Measurements from ENCODE around the gene SPATS2L.

The SPATS2L gene

GRCh38 chr2:200306196-200306930, at the start of gene SPATS2L:
Gene SPATS2L, plus strand, starts transcription at chr2:200306693. Its CDS starts 82,552 bp downstream, at chr2:200389245.
- peak; percentile 55 for DNase-seq

DNA sequence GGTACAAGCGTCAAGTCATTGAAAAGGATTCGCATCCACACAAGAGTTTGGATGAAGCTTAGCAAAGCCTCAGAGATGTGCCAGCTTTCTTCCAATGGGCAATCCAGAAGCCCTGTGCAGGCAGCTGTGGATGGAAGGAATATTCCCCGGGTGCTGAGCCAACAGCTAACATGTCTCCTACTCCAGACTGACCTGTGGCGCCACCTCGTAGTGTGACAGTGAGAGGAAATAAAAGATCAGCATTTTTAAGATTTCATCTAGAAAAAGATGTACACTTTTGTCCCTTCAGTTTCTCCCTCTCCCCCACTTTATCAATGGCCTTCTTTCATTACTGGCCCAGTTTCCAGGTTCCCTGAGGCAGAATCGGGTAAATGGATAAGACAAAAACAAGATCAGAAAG, 48.9 kb upstream of the SPATS2L start:
- DNase-seq, result no peak

DNA sequence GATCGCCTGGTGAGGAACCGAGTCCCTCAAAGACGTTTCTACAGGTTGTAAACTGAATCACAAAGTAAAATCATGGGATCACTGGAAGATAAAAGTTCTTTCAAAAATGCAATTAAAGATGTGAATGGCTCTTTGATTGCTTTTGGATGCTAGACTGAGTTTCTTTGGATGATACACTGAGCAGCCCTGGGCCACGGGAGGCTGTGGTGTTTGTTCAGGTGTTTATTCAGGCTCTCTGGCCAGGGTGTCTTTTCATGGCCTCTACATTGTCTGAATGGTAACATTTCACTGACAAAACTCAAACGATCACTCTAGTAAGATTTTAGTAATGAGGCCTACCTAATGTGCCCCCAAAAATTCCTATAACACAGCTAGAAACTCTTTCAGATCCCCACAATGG, 48.4 kb upstream of the SPATS2L start:
- no peak for DNase-seq

DNA sequence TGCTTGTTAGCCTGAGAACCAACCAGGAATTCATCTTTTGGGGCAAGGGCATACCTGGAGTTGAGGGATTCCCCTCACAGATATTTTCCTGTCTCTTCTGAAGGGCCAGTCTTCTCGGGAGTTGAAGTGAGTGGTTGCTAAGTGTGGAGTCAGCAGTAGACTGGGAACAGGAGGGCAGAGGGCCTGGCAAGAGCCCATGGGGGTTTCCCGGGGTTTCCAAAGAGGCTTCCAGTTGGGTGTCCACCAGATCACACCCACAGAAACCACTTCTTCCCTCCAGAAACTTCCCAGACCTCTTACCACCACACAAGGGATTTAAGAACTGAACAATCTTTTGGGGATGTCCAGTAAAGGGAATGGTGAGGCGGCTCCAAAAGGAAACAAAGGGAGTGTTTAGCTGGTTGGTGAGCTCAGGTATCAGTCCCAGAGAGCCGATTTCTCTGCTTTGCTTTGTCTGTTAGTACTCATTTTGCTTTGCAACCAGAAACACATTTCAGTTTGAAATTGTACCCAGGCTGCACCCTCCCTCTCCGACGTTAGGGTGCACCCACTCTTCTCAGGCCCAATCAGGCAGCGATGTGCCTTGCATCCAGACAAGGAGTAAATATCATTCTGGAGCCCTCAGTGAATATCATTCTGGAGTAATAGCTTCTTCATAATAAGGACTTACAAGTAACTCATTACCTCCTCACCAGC, 47.5 kb upstream of the SPATS2L start:
- no peak for DNase-seq

DNA sequence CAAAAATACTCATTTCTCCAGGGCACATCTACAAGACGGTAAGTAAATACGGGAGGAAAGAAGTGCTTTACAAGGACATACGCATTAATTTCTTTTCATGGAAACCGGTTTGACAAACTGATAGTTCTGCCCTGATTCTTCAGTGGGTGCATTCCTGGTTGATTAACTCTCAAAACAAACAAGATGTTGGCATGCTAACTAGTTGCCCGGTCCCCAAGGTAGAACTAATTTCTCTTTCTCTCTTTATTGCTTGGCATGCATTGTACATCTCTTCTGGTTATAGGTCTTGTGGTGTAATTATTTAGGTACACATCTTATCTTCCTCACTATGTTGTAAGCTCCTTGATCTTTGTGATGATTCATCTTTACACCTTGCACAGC, 46.9 kb upstream of the SPATS2L start:
- no peak for DNase-seq

- no peak for DNase-seq
These were observed 44.4 kb upstream of the SPATS2L start for GRCh38 chr2:200262047-200262446.

DNA sequence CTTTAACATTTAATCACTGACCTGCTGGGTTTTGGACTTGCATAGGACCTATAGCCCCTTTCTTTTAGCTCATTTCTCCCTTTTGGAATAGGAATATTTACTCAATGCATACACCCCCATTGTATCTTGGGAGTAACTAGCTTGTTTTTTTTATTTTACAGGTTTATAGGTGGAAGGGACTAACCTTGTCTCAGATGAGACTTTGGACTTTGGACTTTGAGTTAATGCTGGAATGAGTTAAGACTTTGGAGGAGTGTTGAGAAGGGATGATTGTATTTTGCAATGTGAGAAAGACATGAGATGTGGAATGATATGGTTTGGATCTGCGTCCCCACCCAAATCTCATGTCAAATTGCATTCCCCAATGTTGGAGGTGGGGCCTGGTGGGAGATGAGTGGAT, 43.2 kb upstream of the SPATS2L start:
- no peak for DNase-seq

GRCh38 chr2:200264631-200265030, 41.9 kb upstream of the SPATS2L start:
- no peak for DNase-seq

DNA sequence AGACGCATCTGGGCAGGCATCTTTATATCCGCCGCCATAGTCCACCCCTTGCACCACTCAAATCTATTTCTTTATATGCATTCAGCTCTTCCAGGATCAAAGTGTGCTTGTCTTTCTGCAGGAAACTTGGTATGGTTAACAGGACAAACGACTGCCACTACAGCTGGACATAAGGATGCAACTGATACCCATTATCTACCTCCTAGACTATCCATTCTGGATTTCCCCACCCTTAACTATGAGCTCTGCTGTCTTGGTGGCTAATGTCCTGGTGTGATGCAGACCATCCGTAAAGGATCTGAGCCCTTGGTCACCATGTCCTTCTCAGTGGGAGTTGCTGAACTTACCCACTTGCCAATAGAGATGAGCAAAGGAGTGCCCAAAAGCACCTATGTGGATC, 40.1 kb upstream of the SPATS2L start:
- no peak for DNase-seq

DNA sequence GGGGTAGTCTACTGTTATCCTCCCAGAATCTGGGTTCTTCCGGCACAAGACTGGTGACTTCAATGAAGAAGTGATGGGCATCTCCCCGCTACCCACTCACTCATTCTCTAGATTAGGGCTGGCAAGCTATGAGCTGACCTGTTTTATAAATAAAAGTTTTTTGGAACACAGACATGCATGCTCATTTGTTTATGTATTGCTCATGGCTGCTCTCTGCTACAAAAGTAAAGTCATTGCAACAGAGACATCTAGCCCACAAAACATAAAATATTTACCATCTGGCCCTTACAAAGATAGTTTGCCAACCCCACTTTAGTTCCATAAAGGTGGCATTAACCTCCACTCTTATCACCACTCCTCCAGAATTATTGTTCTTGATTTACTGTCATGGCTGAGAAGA, 39.1 kb upstream of the SPATS2L start:
- DNase-seq, result no peak

- no peak for DNase-seq
These were observed 35.8 kb upstream of the SPATS2L start for GRCh38 chr2:200270732-200271131.

DNA sequence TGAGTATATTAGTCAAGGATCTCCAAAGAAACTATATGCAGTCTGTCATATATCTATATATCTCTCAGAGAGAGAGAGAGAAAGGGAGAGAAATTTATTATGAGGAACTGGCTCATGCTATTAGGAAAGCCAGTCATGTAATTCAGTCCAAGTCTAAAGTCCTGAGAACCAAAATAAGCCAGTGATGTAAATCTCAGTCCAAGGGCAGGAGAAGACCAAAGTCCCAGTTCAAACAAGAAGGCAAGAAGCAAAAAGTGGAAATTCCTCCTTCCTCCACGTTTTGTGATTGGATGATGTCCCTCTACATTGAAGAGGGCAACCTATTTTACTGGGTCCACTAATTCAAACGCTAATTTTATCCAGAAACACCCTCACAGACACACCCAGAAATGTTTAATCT, 34.2 kb upstream of the SPATS2L start:
- DNase-seq, result no peak

- no peak for DNase-seq
These were observed 32.1 kb upstream of the SPATS2L start for GRCh38 chr2:200274116-200275075.

DNA sequence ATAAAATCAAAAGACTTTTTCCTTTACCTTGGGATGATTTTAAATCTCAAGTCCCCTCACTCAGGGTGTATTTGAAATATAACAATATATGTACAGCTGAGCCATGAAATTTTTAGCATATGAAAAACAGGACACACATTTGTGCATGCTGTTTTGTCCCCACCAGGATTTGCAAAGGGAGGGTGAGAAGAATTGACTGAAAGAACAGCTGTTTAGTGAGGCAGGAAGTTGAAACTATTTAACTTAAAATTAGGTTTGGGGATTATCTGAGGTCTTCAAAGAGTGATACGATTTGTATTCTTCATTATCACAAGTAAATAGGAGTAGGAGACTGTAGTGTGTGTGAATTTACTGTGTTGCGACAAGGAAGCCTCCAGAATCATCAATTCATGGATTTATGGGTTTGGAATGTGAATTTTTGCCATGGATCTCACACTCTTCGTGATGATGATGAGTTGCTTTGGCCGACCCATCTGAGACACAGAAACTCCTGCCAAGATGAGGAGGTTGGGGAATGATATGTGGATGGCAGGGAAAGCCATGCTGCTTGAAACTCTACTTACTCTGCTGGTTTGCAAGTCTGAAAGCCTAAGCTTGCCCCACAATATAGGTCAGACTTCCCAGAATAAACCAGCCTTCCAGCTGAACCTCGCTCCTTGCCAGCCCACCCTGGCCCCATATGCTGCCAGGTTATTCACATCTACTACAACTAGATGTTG, 31.0 kb upstream of the SPATS2L start:
- DNase-seq, result no peak

GRCh38 chr2:200276472-200276871, 30.0 kb upstream of the SPATS2L start:
- no peak for DNase-seq

GRCh38 chr2:200278694-200279316, 27.7 kb upstream of the SPATS2L start:
- DNase-seq, result no peak

DNA sequence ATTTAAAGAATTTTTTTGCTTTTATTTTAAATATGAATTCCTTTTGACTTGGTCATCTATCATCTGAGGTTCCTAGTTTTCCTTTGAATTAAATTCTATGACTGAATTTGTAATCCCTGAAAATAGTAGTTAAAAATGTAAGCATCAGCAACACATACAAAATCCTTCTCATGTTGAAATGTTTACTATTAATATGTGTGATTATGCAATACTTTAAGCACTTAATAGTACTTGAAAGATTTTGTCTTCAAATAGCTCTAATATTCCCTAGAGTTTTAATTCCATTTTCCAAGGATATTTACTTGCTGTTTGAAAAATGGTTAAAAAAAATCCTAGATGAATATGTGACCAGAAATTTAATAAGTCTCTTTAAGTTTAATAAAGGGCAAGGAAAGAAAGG, 26.6 kb upstream of the SPATS2L start:
- DNase-seq, result no peak

- DNase-seq, result no peak
These were observed 19.9 kb upstream of the SPATS2L start for GRCh38 chr2:200286578-200286977.

DNA sequence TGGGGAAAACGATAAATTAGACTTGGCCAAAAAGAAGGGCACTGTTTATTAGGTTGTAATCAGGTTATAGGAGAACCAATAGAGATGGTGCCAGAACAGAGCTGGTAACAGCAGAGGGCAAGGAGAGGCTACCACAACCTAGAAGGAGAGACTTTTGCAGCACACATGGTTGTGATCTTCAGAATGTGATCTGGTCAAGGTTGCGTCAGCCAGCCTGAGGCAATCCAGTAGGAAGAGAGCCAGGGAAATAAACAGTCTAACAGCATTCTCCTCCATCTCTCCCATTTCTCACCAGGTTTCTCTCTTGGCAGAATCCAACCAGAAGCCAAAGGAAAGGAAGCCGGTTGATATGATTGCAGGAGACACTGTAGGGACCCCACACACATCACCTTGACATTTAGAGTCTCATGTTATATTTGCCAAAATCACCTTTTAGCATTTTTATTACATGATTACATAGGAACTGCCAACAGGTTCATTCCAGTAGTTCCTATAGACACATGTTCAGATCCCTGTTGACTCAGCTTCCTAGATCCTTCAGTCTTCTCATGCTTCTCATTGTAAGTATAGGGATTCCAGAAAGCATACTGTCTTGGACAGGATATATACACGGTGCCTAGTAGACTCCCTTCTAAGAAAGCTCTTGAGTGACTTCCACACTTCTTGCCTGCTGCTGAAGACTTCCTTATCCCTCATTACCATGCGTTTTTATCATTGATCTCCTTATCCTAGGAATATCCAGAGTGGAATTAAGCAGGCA, 17.6 kb upstream of the SPATS2L start:
- no peak for DNase-seq

- DNase-seq, result no peak
These were observed 10.4 kb upstream of the SPATS2L start for GRCh38 chr2:200296118-200296517.

GRCh38 chr2:200297100-200297499, 9.4 kb upstream of the SPATS2L start:
- DNase-seq, result no peak

GRCh38 chr2:200297989-200298388, 8.5 kb upstream of the SPATS2L start:
- DNase-seq, result no peak
